ENCODE data around the gene TIMM50. TPM values are rescaled to one million over a fixed set of nuclear protein-coding genes. Genes with fewer than 3 reads are reported as not detected.

Gene TIMM50
- total and polyA plus RNA-seq, 2 of the 13 experiments (the other 11 are each of a cell fraction or from before 2014, with no cell fraction given) = 91.1 to 92.5 TPM

- TF ChIP-seq, protein P1, sequence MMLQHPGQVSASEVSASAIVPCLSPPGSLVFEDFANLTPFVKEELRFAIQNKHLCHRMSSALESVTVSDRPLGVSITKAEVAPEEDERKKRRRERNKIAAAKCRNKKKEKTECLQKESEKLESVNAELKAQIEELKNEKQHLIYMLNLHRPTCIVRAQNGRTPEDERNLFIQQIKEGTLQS (CRISPR knock-in tag; IDR thresholded peaks at IDR 0.05) = 0 out of 2 replicates have a peak, but pooled peaks have one; percentile 45
- TF ChIP-seq NRL (CRISPR knock-in tag; IDR thresholded peaks at IDR 0.05; ENCODE audit: borderline replicate concordance) = no peak; the same call in 1 of the 2 replicates
- TF ChIP-seq ZNF788 (CRISPR knock-in tag; IDR thresholded peaks at IDR 0.05; ENCODE audit: borderline replicate concordance) = peak; percentile 64; the same call in 1 of the 2 replicates
- no peak for TF ChIP-seq ZNF136 (CRISPR knock-in tag; IDR thresholded peaks at IDR 0.05; ENCODE audit: low read depth)
- TF ChIP-seq MXD4 (CRISPR knock-in tag; IDR thresholded peaks at IDR 0.05) = no peak; the same call in 1 of the 2 replicates
- peak; percentile 84; the same call in 1 of the 2 replicates for TF ChIP-seq HINFP (CRISPR knock-in tag; IDR thresholded peaks at IDR 0.05; ENCODE audit: low read depth)
- TF ChIP-seq ZBTB10 (CRISPR knock-in tag; IDR thresholded peaks at IDR 0.05; ENCODE audit: borderline replicate concordance) = peak; percentile 68; the same call in 1 of the 2 replicates
- no peak for TF ChIP-seq KAT2B (IDR thresholded peaks at IDR 0.05; ENCODE audit: borderline replicate concordance, low read depth, low read length)
- peak; percentile 78 for TF ChIP-seq ZSCAN5A (CRISPR knock-in tag; IDR thresholded peaks at IDR 0.05; ENCODE audit: borderline replicate concordance)
- no peak for TF ChIP-seq ATAD3A (CRISPR knock-in tag; IDR thresholded peaks at IDR 0.05)
- peak; percentile 80 for TF ChIP-seq ZNF430 (CRISPR knock-in tag; IDR thresholded peaks at IDR 0.05)
- 0 out of 2 replicates have a peak, but pooled peaks have one; percentile 25 for TF ChIP-seq ZNF747 (CRISPR knock-in tag; IDR thresholded peaks at IDR 0.05; ENCODE audit: borderline replicate concordance)
- peak; percentile 93; the same call in 1 of the 2 replicates for TF ChIP-seq ZNF276 (CRISPR knock-in tag; IDR thresholded peaks at IDR 0.05; ENCODE audit: low read depth)
- peak; percentile 52 for TF ChIP-seq ESRRA (CRISPR knock-in tag; IDR thresholded peaks at IDR 0.05; ENCODE audit: low read depth)
- TF ChIP-seq HNRNPLL (IDR thresholded peaks at IDR 0.05; ENCODE audit: low read depth, low read length, poor library complexity, severe bottlenecking) = peak; percentile 70
- TF ChIP-seq RAD21 (CRISPR knock-in tag; IDR thresholded peaks at IDR 0.05) = no peak
- TF ChIP-seq KDM3A (CRISPR knock-in tag; IDR thresholded peaks at IDR 0.05; ENCODE audit: low read depth) = no peak
- no peak for TF ChIP-seq ZFP41 (CRISPR knock-in tag; IDR thresholded peaks at IDR 0.05; ENCODE audit: borderline replicate concordance)
- no peak for TF ChIP-seq ZNF660 (CRISPR knock-in tag; IDR thresholded peaks at IDR 0.05; ENCODE audit: borderline replicate concordance, low read depth)
- peak; percentile 68; the same call in 1 of the 2 replicates for TF ChIP-seq ZNF225 (CRISPR knock-in tag; IDR thresholded peaks at IDR 0.05)
- TF ChIP-seq ERF (CRISPR knock-in tag; IDR thresholded peaks at IDR 0.05) = peak; percentile 86
Observed at GRCh38 chr19:39506944-39507714, 26.5 kb downstream of the TIMM50 start (continued).

Data from HepG2 (cell line).